GM18517 (cell line): ENCODE results near the gene ARHGAP29.
"Not testable (repeated sequence)": the region's sequence is repeated elsewhere in the genome, so short reads cannot be mapped to it uniquely, and the experiment has no call there.

Source experiments
- ATAC-seq: cut with Tn5 transposase; IDR thresholded peaks from one replicate; pipeline ENCODE4 v1.9.1; 2021; ENCODE audit warnings: mild to moderate bottlenecking, moderate library complexity; ENCODE audit not compliant: unreplicated experiment

Gene ARHGAP29

DNA sequence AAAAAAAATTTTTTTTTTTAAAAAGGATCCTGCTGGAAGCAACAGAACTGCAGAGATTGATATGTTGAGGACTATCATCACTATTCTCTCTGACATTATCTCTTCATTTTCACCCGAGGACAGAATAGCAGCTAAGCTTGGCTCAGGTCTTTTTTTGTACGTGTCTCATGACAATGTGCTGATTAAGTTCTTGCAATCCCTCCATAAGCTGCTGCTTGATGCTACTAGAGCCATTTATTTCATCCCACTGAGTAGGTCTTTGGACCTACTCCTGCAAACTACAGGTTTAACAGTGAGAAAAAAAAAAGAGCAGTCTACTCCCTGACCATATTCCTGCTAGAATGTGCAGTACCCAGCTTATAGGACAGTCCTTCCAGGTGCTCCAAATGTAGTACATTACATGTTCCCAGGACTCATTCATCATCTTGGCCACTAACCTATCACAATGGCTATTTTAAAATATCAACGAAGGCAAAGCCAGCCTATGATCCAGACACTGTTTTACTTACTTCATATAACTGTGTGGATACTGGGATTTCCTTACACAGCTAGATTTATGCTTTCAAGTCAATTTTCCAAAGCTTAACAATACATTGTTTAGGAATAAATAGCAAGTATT, 54.1 kb downstream of the ARHGAP29 start:
- ATAC-seq: no peak

GRCh38 chr1:94182191-94182590, 55.2 kb downstream of the ARHGAP29 start:
- no peak for ATAC-seq

GRCh38 chr1:94180650-94181049, 56.7 kb downstream of the ARHGAP29 start:
- no peak for ATAC-seq

DNA sequence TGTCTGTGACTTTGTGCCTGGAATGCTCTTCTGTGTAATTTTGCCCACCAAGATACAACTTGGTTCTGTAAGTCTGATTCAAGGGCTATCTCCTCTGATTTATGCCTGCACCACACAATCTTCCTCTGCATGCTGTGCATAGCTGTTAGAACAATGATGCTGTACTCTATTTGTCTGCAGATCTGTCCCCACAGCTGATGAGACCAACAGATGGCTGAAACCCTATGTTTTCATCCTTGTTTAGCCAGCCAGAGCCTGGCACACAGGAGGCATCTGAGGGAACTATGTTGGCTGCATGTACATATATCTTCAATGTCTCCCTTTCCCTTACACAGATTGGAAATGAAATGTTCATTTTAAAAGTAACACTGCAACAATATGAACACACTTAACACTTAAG, 58.5 kb downstream of the ARHGAP29 start:
- ATAC-seq: no peak

GRCh38 chr1:94169126-94169525, 68.3 kb downstream of the ARHGAP29 start:
- ATAC-seq: no peak

DNA sequence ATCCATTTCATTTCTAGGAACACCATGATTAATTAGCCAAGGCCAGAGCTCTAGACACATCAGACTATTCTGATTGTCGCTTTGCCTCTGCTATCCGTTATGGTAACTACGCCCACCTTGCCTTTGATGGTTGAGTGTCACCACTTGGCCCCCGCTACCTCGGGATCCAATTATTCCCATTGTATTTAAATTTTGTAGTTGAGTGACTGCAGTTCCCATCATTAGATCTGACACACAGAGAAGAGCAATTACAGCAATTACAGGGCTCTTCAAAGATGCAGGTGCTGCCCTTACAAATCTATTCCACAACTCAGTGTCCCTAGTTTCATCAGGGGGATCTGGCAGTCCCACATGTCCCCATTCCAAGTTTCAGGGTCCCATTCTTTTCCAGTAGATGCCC, 71.5 kb downstream of the ARHGAP29 start:
- ATAC-seq: no peak

DNA sequence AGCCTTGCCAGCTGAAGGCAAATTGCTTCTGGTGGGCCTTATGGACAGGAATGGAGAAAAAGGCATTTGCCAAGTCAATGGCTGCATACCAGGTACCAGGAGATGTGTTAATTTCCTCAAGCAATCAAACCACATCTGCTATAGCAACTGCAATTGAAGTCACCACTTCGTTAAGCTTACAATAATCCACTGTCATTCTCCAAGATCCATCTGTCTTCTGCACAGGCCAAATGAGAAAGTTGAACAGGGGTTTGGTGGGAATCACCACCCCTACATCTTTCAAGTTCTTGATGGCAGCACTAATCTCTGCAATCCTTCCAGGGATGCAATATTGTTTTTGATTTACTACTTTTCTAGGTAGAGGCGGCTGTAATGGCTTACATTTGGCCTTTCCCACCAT, 72.5 kb downstream of the ARHGAP29 start:
- ATAC-seq: not testable (repeated sequence)

DNA sequence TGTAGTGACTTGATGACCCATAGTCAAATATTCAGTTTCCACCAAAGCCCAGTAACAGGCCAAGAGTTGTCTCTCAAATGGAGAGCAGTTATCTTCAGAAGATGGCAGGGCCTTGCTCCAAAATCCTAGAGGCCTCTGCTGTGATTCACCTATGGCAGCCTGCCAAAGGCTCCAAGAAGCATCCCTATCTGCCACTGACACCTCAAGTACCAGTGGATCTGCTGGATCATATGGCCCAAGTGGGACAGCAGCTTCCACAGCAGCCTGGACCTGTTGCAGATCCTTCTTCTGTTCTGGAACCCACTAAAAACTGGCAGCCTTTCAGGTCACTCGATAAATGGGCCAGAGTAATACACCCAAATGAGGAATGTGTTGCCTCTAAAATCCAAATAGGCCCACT, 73.3 kb downstream of the ARHGAP29 start:
- ATAC-seq: not testable (repeated sequence)

DNA sequence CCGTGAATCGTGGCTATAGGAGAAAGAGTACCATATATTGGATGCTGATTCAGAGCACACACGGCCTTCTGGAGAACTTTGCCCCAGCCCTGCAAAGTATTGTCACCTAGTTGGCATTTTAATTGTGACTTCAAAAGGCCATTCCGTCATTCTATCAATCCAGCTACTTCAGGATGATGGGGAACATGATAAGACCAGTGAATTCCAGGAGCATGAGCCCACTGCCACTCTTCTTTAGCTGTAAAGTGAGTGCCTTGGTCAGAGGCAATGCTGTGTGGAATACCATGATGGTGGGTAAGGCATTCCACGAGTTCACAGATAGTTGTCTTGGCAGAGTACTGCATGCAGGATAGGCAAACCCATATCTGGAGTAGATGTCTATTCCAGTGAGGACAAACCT, 74.1 kb downstream of the ARHGAP29 start:
- ATAC-seq: not testable (repeated sequence)

GRCh38 chr1:94160811-94161210, 76.6 kb downstream of the ARHGAP29 start:
- ATAC-seq: no peak

DNA sequence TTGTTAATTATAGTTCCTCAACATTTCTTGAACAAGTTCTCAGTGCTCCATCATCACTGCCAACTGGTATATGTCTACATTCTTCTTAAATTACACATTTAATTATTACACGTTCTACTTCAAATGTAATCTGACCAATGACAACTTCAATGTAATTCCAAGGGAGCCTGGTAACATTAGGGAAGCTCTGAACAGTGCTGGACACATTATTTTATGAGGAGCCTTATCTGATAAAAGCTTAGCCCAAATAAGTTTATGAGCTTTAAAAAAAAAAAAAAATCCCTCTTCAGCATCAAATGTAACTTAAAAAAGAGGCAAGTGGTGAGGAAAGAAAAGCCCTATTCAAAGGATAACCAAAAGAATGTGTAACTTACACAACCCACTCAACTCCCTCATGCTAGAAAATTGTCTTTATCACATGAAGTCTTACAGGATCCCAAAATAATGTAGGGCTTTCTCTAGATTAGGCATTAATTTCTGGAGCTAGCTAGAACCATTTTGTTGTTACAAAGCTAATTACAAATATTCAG, 81.2 kb downstream of the ARHGAP29 start:
- ATAC-seq: no peak

DNA sequence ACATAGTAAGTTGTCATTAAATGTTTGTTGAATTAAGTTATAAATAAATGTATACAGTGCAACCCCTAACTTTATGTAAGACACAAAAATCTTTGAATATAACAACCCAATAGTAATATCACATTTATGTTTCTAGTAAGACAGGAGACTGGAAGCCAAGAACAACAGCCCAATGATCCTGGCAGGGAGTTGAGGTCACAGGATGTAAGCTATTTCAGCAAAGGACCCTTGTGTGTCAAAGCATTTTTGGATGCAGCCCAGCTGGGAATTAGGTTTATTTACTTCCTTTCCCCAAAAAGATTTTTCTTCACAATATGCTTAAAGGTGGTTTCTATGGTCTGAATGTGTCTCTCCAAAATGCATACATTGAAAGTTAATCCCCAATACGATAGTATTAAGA, 82.4 kb downstream of the ARHGAP29 start:
- no peak for ATAC-seq

DNA sequence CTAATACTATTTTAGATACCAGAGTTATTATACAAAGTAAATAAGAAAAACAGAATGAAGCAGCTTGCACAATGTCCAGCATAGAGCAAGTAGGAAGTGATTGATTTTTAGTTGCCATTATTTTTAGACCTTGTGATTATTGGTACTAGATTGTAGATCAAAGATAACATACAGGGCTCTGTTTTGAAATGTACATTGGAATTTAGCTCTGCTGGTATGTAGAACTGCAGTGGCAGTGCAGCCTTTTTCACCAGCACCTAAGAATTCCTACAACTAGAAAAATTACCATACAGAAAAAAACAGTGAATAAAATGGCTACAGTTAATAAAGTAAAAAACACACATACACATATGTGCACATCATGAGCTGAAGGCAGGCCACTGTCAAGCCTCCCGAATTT, 84.3 kb downstream of the ARHGAP29 start:
- ATAC-seq: no peak

DNA sequence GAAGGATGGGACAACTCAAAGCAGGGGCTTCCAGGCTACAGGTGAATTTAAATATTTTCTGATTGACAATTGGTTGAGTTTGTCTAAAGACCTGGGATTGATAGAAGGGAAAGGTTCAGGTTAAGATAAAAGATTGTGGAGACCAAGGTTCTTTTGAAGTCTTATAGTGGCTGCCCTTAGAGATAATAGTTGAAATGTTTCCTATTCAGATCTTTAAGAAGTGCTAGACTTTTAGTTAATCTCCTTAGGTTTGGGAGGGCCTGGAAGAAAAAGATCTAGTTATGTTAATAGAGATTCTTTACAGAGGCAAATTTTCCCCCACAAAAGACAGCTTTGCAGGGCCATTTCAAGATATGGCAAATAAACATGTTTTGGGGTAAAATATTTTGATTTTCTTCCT, 88.2 kb downstream of the ARHGAP29 start:
- ATAC-seq: not testable (repeated sequence)

DNA sequence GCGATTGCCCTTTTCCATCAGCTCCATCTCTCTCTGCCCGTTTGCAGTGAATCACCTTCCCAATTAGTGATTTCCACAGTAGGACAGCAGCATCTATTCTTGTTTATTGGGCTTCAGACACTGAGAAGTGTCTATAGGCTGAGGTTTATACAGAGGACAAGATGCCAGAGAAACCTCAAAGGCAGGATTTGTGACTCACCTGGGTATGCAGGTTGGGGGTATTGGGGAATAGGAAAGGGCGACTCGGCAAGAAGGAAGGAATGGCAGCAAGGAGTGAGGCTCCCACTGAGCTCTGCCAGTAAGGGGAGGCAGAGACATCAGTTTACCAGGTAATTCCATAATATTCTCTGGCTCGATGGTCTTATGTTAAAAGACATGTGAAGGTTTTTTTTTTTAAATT, 91.1 kb downstream of the ARHGAP29 start:
- no peak for ATAC-seq

DNA sequence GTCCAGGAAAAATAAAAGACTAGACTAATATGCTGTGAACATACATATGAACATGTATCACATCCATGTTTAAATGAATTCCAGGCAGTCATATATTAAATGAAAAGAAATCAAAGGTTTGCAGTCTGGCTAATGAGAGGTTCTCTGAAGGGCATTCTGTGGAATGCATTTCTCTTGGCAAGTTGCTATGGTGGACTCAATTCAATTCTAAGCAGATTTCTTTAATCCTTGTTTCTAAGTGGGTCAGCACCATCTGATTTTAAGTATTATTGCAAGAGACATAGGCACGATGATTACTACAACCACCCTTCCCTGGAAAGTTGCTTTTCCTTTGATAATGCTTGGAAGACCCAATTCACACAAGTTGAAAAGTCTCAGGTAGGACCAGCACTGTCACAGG, 92.5 kb downstream of the ARHGAP29 start:
- ATAC-seq: no peak

DNA sequence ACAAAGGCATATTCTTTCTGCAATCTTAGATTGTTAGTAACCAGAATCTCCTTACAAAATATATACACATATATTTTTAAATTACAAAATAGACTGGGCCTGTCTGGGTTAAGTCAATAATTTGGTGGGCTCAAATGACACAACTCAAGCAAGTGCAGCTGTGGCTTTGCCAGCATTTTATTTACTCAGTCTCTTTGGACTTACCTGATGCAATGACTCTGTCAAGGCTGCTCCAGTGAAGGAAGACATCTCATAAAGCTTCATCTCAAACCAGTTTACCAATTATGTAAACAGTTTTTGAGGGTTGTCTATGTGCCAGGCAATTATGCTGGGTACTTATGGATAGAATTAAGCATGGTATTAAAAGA, 93.6 kb downstream of the ARHGAP29 start:
- ATAC-seq: no peak

- ATAC-seq: no peak
Observed at GRCh38 chr1:94143173-94143808, 94.1 kb downstream of the ARHGAP29 start.

DNA sequence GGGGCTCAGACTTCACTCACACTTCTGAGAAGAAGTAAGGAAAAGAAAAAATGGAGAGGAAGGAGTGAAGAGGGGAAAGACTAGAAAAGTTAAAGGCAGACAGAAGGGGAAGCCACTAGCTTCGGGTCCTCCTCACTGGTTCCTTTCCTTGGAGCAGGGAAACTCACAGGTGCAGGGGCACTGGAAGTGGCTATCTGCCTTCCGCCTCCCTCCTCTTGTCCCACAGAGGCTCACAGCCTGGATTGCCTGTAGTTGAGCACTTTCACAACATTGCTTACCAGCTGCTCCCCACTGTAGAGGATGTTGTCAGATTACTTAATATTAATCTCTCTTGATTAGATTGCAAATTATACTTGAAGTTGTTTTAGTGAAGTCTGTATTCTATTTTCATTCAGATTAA, 94.8 kb downstream of the ARHGAP29 start:
- no peak for ATAC-seq

DNA sequence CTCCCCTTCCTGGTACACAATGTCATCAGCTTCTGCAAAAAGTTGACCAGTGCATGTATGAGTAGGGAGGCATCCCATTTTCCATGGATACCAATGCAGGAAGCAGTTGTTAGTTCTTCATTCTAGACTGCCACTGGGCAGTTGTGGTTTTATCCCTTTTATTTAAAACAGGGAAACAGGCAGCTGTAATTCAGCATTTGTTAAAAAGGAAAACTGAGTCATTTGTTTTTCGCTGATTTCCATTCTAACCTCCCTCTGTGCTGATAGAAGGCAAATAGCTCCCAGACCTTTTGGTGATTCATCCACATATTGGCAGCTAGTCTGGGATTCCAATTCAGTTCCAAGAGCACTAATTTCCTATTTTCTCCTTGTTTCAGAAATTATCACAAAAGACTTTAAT, 95.4 kb downstream of the ARHGAP29 start:
- no peak for ATAC-seq

DNA sequence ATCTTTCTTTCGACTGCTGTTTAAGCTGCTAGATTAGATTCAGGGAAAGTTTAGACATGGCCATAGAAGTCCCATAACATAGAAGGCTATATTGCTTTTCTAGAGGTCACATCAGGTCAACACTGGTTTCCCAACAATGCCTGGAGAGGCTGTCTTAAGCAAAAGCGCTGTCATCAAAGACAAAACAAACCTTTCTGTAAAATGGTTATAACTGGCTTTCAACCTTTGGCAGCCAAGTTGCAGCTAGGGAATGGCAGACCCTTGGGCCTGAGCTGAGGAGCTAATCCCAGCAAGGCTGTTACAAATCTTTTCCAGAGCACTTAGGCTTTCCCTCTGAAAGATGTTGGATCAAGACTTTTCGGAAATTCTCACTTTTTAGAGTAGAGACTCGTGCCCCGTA, 105.3 kb downstream of the ARHGAP29 start:
- ATAC-seq: no peak

GRCh38 chr1:94130851-94131595, 106.4 kb downstream of the ARHGAP29 start:
- no peak for ATAC-seq
